Endodermal cell (in vitro differentiated cells): ENCODE data around the gene DNAH9. TPM values are rescaled to one million over a fixed set of nuclear protein-coding genes. Genes with fewer than 3 reads are reported as not detected.

Experiments used
- DNase-seq: peaks from one replicate; pipeline ENCODE4 v3.0.0-alpha.2; 2017
- H3K27ac ChIP-seq: 2 replicates; pipeline ENCODE4 v1.5.1; 2013; ENCODE audit warnings: mild to moderate bottlenecking, low read depth, low read length, moderate library complexity
- H3K27me3 ChIP-seq: 2 replicates; pipeline ENCODE4 v1.6.1; 2013; ENCODE audit warnings: mild to moderate bottlenecking, low read length, moderate library complexity; ENCODE audit not compliant: insufficient read depth, control insufficient read depth, poor library complexity, severe bottlenecking
- H3K36me3 ChIP-seq: 2 replicates; pipeline ENCODE4 v1.7.0; 2013; ENCODE audit warnings: mild to moderate bottlenecking, low read length, moderate library complexity; ENCODE audit not compliant: control insufficient read depth, insufficient read depth
- H3K4me1 ChIP-seq: one replicate; pipeline ENCODE4 v1.7.0; 2013; ENCODE audit warnings: low read length; ENCODE audit not compliant: control insufficient read depth, insufficient read depth
- H3K4me3 ChIP-seq: 2 replicates; pipeline ENCODE4 v1.5.1; 2013; ENCODE audit warnings: mild to moderate bottlenecking, low read length, moderate library complexity
- H3K9ac ChIP-seq: 2 replicates; pipeline ENCODE4 v1.6.1; 2013; ENCODE audit warnings: mild to moderate bottlenecking, low read length, moderate library complexity; ENCODE audit not compliant: poor library complexity, severe bottlenecking; ENCODE audit errors: extremely low read depth
- H3K9me3 ChIP-seq: 2 replicates; pipeline ENCODE4 v1.6.1; 2013; ENCODE audit warnings: mild to moderate bottlenecking, low read length, moderate library complexity; ENCODE audit not compliant: control insufficient read depth
- H3K27ac Mint-ChIP-seq: 2 replicates; pipeline ENCODE4 v1.8.0; 2020; ENCODE audit warnings: mixed read lengths
- H3K27me3 Mint-ChIP-seq: 2 replicates; pipeline ENCODE4 v1.8.0; 2021; ENCODE audit warnings: mild to moderate bottlenecking, mixed read lengths; ENCODE audit not compliant: insufficient read depth
- H3K36me3 Mint-ChIP-seq: 2 replicates; pipeline ENCODE4 v1.8.0; 2020; ENCODE audit warnings: low read depth, mixed read lengths
- H3K4me1 Mint-ChIP-seq: 2 replicates; pipeline ENCODE4 v1.8.0; 2020; ENCODE audit warnings: mixed read lengths
- H3K4me3 Mint-ChIP-seq: 2 replicates; pipeline ENCODE4 v1.8.0; 2020; ENCODE audit warnings: mild to moderate bottlenecking, moderate library complexity, mixed read lengths
- H3K9me3 Mint-ChIP-seq: 2 replicates; pipeline ENCODE4 v1.8.0; 2020; ENCODE audit warnings: mild to moderate bottlenecking, mixed read lengths
- CTCF ChIP-seq: fragments of 200-600 bp; sonication (generic); conservative IDR thresholded peaks from 2 replicates; pipeline ENCODE4 v1.5.0; 2021; ENCODE audit warnings: antibody characterized with exemption, mild to moderate bottlenecking
- WGBS, 2 experiments: methylation state at CpG; one replicate each; pipeline versions ENCODE4 v1.1.5 to v1.1.7; 2013; ENCODE audit warnings: missing lambda C conversion rate in 2 of 2, mixed read lengths in 1 of 2; ENCODE audit not compliant: insufficient coverage in 1 of 2, insufficient read length in 1 of 2; 5-methylcytosine and 5-hydroxymethylcytosine counted together
- total RNA-seq, 2 donors: library from RNA; stranded (reverse); fragmentation: NEBNext Ultra II Directional in 1 of 2; extraction: Animal tissue kit (Norgen Biotek cat#: 25700) in 1 of 2; gene quantifications; 2 replicates in 1 of 2; 3 replicates in 1 of 2; pipeline ENCODE4 v1.2.1, GENCODE V29; 2021

DNAH9 gene
- total RNA-seq, 2 donors from 2014 or later: 0.64 to 1.2 TPM

GRCh38 chr17:11645426-11645825 lies 47.2 kb downstream of the DNAH9 start:
- no peaks in the 10 kb centered on the region for H3K4me1 ChIP-seq
- Mint-ChIP-seq H3K4me3 (no peak overlapping the region), H3K9me3 (no peaks in the 10 kb centered on the region), H3K27me3 (peaks cover 2% of the 10 kb centered on the region), H3K36me3 (no peaks in the 10 kb centered on the region), H3K27ac (no peak overlapping the region), H3K4me1 (peaks cover 2% of the 10 kb centered on the region)
- H3K36me3 ChIP-seq: no peaks in the 10 kb centered on the region
- TF ChIP-seq CTCF: no peak
- H3K4me3 ChIP-seq: no peak overlapping the region
- DNase-seq: no peak
- WGBS, 2 experiments: 91 to 94% methylated on average over 2 of the region's 2 CpGs
- H3K27me3 ChIP-seq: no peaks in the 10 kb centered on the region
- no peak overlapping the region for H3K27ac ChIP-seq
- no peak overlapping the region for H3K9ac ChIP-seq
- no peaks in the 10 kb centered on the region for H3K9me3 ChIP-seq

GRCh38 chr17:11651089-11651488 lies 52.8 kb downstream of the DNAH9 start:
- Mint-ChIP-seq H3K4me3 (no peak overlapping the region), H3K9me3 (no peaks in the 10 kb centered on the region), H3K4me1 (no peaks in the 10 kb centered on the region), H3K27ac (no peak overlapping the region), H3K27me3 (no peaks in the 10 kb centered on the region), H3K36me3 (no peaks in the 10 kb centered on the region)
- no peak for TF ChIP-seq CTCF
- Histone ChIP-seq H3K27me3 (no peaks in the 10 kb centered on the region), H3K27ac (no peak overlapping the region), H3K9me3 (no peaks in the 10 kb centered on the region), H3K4me1 (no peaks in the 10 kb centered on the region), H3K9ac (no peak overlapping the region), H3K4me3 (no peak overlapping the region), H3K36me3 (no peaks in the 10 kb centered on the region)
- no peak for DNase-seq
- 91 to 92% methylated on average over 2 to 3 of the region's 3 CpGs for WGBS, 2 experiments

GRCh38 chr17:11668618-11669017 lies 70.3 kb downstream of the DNAH9 start:
- no peaks in the 10 kb centered on the region for H3K9me3 ChIP-seq
- Mint-ChIP-seq H3K27me3 (no peaks in the 10 kb centered on the region), H3K4me1 (no peaks in the 10 kb centered on the region), H3K27ac (no peak overlapping the region), H3K36me3 (no peaks in the 10 kb centered on the region), H3K9me3 (no peaks in the 10 kb centered on the region), H3K4me3 (no peak overlapping the region)
- peak; percentile 79 for DNase-seq
- H3K36me3 ChIP-seq: no peaks in the 10 kb centered on the region
- H3K27ac ChIP-seq: no peak overlapping the region
- no peaks in the 10 kb centered on the region for H3K4me1 ChIP-seq
- TF ChIP-seq CTCF: no peak
- no peak overlapping the region for H3K4me3 ChIP-seq
- WGBS, 2 experiments: 0 to 13% methylated on average over 1 of the region's 1 CpG
- no peaks in the 10 kb centered on the region for H3K27me3 ChIP-seq
- H3K9ac ChIP-seq: no peak overlapping the region
